ENCODE data around the gene SYPL2. TPM values are rescaled to one million over a fixed set of nuclear protein-coding genes. Genes with fewer than 3 reads are reported as not detected.

Gene SYPL2
- total and polyA plus RNA-seq, 2 of the 8 experiments (the other 6 are each of a cell fraction or from before 2014, with no cell fraction given): 1.5 TPM

DNA sequence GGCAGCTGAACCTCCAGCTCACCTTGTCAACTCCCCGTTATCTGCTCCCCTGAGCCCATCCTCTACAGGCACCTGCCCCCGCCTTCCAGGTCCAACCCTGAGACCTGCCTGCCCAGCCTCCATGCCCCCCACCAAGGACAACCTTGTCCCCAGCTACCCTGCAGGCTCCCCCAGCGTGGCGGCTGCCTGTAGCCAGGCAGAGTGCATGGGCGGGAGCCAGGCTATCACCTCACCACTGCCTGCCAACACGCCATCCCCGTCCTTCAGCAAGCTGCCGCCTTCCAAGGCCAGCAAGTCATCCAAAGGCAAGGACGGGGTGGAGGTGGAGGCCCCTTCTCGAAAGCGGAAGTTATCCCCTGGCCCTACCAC lies 24.6 kb downstream of the SYPL2 start:
- Histone ChIP-seq H3K18ac (ENCODE audit: extremely low read depth, low read length) (no peak overlapping the region), H2BK20ac (ENCODE audit: low read length) (no peak overlapping the region), H3K27ac (ENCODE audit: low read depth, low read length) (no peak overlapping the region), H2BK5ac (ENCODE audit: low read depth, low read length) (no peak overlapping the region), H3K79me1 (ENCODE audit: low read depth, low read length) (no peaks in the 10 kb centered on the region; the same call in 1 of the 2 replicates), H2AFZ (ENCODE audit: low read length) (no peak overlapping the region), H3K4me2 (ENCODE audit: insufficient read depth in 1 of 2, low read depth in 2 of 2, low read length in 2 of 2) (no peak overlapping the region), H3K9me3 (ENCODE audit: insufficient read depth in 2 of 2, low read depth in 1 of 2, low read length in 1 of 2) (no peaks in the 10 kb centered on the region), H3K23ac (ENCODE audit: insufficient read length) (no peak overlapping the region), H4K5ac (ENCODE audit: insufficient read length, low read depth, low read length) (no peak overlapping the region), H4K91ac (replicated peaks; ENCODE audit: insufficient read length, low read length) (no peak overlapping the region), H3K4me1 (replicated peaks in 1 of 4; ENCODE audit: control insufficient read depth in 3 of 4, insufficient read depth in 4 of 4, low read length in 3 of 4) (peaks cover 0 to 2% (median 0%) of the 10 kb centered on the region in 4 experiments; a peak in 1 of 7 replicates), H3K9ac (replicated peaks in 1 of 4; ENCODE audit: extremely low read depth in 1 of 4, low read depth in 3 of 4, low read length in 3 of 4) (no peak overlapping the region), H3K56ac (replicated peaks; ENCODE audit: insufficient read length, low read depth, low read length) (no peak overlapping the region), H3K14ac (ENCODE audit: insufficient read length) (no peak overlapping the region), H3K23me2 (ENCODE audit: low read depth, low read length) (peaks cover 3% of the 10 kb centered on the region), H2BK120ac (replicated peaks; ENCODE audit: low read depth, low read length) (no peak overlapping the region), H3K79me2 (ENCODE audit: control insufficient read depth in 1 of 2, insufficient read depth in 2 of 2, low read length in 2 of 2) (no peaks in the 10 kb centered on the region), H3K36me3 (ENCODE audit: control insufficient read depth in 2 of 4, insufficient read depth in 4 of 4, low read length in 3 of 4) (no peaks in the 10 kb centered on the region; a peak in 1 of 8 replicates), H3K27me3 (replicated peaks in 1 of 4; ENCODE audit: control insufficient read depth in 3 of 4, extremely low read depth in 1 of 4, insufficient read depth in 3 of 4, low read length in 3 of 4) (no peaks in the 10 kb centered on the region), H3K4ac (replicated peaks; ENCODE audit: insufficient read length, low read depth, low read length) (no peak overlapping the region), H4K8ac (ENCODE audit: extremely low read depth, insufficient read depth, low read length) (no peak overlapping the region), H3K4me3 (ENCODE audit: extremely low read depth in 1 of 4, insufficient read depth in 2 of 4, low read depth in 3 of 4, low read length in 4 of 4) (no peak overlapping the region), H2AK5ac (ENCODE audit: low read depth, low read length) (no peak overlapping the region), H2BK12ac (ENCODE audit: low read depth, low read length) (no peak overlapping the region), H4K20me1 (replicated peaks in 1 of 2; ENCODE audit: control insufficient read depth in 1 of 2, insufficient read depth in 2 of 2, low read length in 2 of 2) (peaks cover 0 to 1% of the 10 kb centered on the region in 2 experiments), H2BK15ac (ENCODE audit: low read length) (no peak overlapping the region)
- CTCF ChIA-PET (ENCODE audit: partially characterized antibody): interaction anchor here (0.5 to 43.7 kb wide), 20 partner anchors 11 to 214 kb away, joined by 3 to 1755 read pairs (median 4); partner anchors contain the start of genes AMIGO1, ATXN7L2, GNAI3 and GPR61
- FAIRE-seq (no peak), DNase-seq (ENCODE audit: low read depth in 1 of 2, low spot score in 2 of 2) (no peak)
- POLR2A ChIA-PET (ENCODE audit: partially characterized antibody): interaction anchor here (0.8 to 3.1 kb wide), 6 partner anchors 9 to 294 kb away, joined by 3 to 10 read pairs (median 4); partner anchors contain the start of gene GPR61
- WGBS, 2 experiments (ENCODE audit: extremely low coverage in 1 of 2, insufficient coverage in 1 of 2, insufficient read length in 1 of 2, insufficient replicate concordance in 2 of 2, low coverage in 1 of 2, low lambda C conversion rate in 2 of 2, missing lambda C conversion rate in 1 of 2): 84% methylated on average over 11 of the region's 11 CpGs; no CpG with 5 or more reads in 1 of the 2 experiments
- TF ChIP-seq CBX8 (IDR thresholded peaks at IDR 0.05; ENCODE audit: borderline replicate concordance, low read depth, low read length): no peak
- no peak for TF ChIP-seq NANOG (IDR thresholded peaks at IDR 0.05; ENCODE audit: insufficient read depth, low read depth, low read length, poor library complexity, severe bottlenecking)
- no peak for TF ChIP-seq TBP (IDR thresholded peaks at IDR 0.05; ENCODE audit: low read depth, low read length)
- TF ChIP-seq, protein P1, sequence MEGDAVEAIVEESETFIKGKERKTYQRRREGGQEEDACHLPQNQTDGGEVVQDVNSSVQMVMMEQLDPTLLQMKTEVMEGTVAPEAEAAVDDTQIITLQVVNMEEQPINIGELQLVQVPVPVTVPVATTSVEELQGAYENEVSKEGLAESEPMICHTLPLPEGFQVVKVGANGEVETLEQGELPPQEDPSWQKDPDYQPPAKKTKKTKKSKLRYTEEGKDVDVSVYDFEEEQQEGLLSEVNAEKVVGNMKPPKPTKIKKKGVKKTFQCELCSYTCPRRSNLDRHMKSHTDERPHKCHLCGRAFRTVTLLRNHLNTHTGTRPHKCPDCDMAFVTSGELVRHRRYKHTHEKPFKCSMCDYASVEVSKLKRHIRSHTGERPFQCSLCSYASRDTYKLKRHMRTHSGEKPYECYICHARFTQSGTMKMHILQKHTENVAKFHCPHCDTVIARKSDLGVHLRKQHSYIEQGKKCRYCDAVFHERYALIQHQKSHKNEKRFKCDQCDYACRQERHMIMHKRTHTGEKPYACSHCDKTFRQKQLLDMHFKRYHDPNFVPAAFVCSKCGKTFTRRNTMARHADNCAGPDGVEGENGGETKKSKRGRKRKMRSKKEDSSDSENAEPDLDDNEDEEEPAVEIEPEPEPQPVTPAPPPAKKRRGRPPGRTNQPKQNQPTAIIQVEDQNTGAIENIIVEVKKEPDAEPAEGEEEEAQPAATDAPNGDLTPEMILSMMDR (IDR thresholded peaks at IDR 0.05; ENCODE audit: control extremely low read depth in 1 of 3, insufficient read depth in 1 of 3, low read depth in 1 of 3, low read length in 3 of 3): no peak
- no peak for TF ChIP-seq SIX5 (IDR thresholded peaks at IDR 0.05; ENCODE audit: low read depth, low read length)
- TF ChIP-seq YY1 (IDR thresholded peaks at IDR 0.05; ENCODE audit: low read depth, low read length): no peak
- no peak for TF ChIP-seq ASH2L (IDR thresholded peaks at IDR 0.05; ENCODE audit: low read length)
- no peak for TF ChIP-seq SAP30 (IDR thresholded peaks at IDR 0.05; ENCODE audit: insufficient read depth, insufficient replicate concordance, low read length)
- TF ChIP-seq BRCA1 (IDR thresholded peaks at IDR 0.05; ENCODE audit: low read depth, low read length): no peak
- TF ChIP-seq RNF2 (IDR thresholded peaks at IDR 0.05; ENCODE audit: borderline replicate concordance, low read depth, low read length, missing control alignments, poor library complexity, severe bottlenecking): no peak
- no peak for TF ChIP-seq FOSL1 (IDR thresholded peaks at IDR 0.05; ENCODE audit: insufficient read depth, low read depth, low read length)
